Cardiac muscle cell (in vitro differentiated cells and primary cell): Measurements from ENCODE around the gene SRL. TPM values are rescaled to one million over a fixed set of nuclear protein-coding genes. Genes with fewer than 3 reads are reported as not detected.

ENCODE experiments used
- DNase-seq, 2 donors: peaks; one replicate each; pipeline versions ENCODE4 v3.0.0 to v3.0.0-alpha.2; 2010 to 2017; ENCODE audit warnings: low read depth in 1 of 2, low spot score in 1 of 2
- H3K27ac ChIP-seq: fragments of 200-600 bp; sonication (generic); 2 replicates; pipeline ENCODE4 v1.5.1; 2016
- H3K27me3 ChIP-seq: fragments of 200-600 bp; sonication (generic); 2 replicates; pipeline ENCODE4 v1.6.0; 2016; ENCODE audit warnings: control low read depth
- H3K36me3 ChIP-seq: fragments of 200-600 bp; sonication (generic); 2 replicates; pipeline ENCODE4 v1.5.1; 2016; ENCODE audit warnings: control low read depth
- H3K4me1 ChIP-seq: fragments of 200-600 bp; sonication (generic); 2 replicates; pipeline ENCODE4 v1.8.1; 2017; ENCODE audit warnings: low read depth, mild to moderate bottlenecking, mixed run types
- H3K4me3 ChIP-seq: fragments of 200-600 bp; sonication (generic); 2 replicates; pipeline ENCODE4 v1.5.1; 2016; ENCODE audit warnings: mild to moderate bottlenecking
- H3K9me3 ChIP-seq: fragments of 200-600 bp; sonication (generic); 2 replicates; pipeline ENCODE4 v1.5.1; 2017; ENCODE audit warnings: low read depth, mild to moderate bottlenecking, control low read depth
- polyA plus RNA-seq: library from polyadenylated mRNA; unstranded; fragments of >200 nt; fragmentation: Nextera tagmentation; extraction: Ambion mirVana; gene quantifications from 2 replicates; pipeline ENCODE4 v1.2.1, GENCODE V29; 2016
- total RNA-seq: library from RNA; depleted of rRNA; stranded (reverse); fragments of >200 nt; gene quantifications from 2 replicates; pipeline ENCODE4 v1.2.3, GENCODE V29; 2016
- TF ChIP-seq, protein P1 (sequence below): IDR thresholded peaks from 2 replicates; pipeline ENCODE4 v1.5.1; 2012; ENCODE audit warnings: low read depth, mild to moderate bottlenecking, low read length

The SRL gene
- total and polyA plus RNA-seq, 2 experiments from 2014 or later, result 45.9 to 51.1 TPM

DNA sequence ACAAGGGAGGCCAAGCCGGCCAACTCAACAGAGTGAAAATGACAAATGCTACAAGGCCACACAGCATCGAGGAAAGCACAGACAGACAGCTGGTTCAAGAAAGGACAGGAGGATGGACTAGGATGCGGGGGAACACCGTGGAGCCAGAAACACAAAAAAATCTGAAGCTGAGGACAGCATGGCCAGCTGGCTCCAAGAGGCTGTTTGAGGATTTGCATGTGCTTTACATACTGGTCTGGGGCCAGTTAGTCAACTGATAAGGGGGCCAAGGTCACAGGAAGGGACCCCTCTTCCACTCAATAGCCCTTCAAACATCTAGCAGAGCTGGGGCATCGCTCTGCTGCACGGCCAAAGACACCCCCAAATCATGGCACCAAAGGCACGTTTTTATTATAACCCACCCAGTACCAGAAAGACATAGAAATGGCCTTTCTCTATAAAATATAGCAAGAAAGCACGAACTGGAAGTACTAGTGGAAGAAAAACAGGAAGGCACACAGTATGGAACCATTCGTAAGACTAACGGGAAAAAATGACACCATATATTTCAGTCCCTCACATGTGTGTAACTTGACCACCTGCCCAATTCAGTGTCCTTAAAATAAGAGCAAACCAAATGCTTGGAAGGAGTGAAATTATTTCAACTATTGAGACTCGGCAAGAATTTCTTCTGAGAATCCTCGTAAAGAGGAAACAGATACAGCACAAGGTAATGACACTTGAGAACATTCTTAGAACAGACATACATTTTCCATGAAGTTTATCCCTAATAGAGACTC is 7.8 kb upstream of the SRL start:
- no peaks in the 10 kb centered on the region for H3K36me3 ChIP-seq
- no peak for DNase-seq

DNA sequence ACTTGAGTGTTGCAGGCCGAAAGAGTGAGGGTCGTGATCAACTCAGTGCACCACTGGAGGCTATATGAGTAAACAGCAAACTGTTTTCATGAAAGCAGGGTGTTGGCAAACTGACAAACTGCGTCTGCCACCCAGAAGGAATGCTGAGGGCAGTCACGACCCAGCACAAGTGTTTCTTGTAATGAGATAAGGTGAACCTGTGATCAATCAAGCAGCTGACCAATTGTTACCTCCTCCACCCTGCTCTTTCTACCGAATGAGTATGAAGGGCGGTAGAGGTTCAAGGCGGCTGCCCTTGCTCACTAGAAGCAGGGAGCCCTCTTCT is 5.5 kb upstream of the SRL start:
- peak in 1 of 2 donors; percentile 76 for DNase-seq

More for the DNA sequence above, 7.8 kb upstream of the SRL start:
- no peaks in the 10 kb centered on the region for H3K9me3 ChIP-seq
- H3K27ac ChIP-seq, result peak overlapping the region; percentile 85
- H3K4me3 ChIP-seq, result no peak overlapping the region
- H3K4me1 ChIP-seq, result peaks cover 48% of the 10 kb centered on the region
- TF ChIP-seq, protein P1, sequence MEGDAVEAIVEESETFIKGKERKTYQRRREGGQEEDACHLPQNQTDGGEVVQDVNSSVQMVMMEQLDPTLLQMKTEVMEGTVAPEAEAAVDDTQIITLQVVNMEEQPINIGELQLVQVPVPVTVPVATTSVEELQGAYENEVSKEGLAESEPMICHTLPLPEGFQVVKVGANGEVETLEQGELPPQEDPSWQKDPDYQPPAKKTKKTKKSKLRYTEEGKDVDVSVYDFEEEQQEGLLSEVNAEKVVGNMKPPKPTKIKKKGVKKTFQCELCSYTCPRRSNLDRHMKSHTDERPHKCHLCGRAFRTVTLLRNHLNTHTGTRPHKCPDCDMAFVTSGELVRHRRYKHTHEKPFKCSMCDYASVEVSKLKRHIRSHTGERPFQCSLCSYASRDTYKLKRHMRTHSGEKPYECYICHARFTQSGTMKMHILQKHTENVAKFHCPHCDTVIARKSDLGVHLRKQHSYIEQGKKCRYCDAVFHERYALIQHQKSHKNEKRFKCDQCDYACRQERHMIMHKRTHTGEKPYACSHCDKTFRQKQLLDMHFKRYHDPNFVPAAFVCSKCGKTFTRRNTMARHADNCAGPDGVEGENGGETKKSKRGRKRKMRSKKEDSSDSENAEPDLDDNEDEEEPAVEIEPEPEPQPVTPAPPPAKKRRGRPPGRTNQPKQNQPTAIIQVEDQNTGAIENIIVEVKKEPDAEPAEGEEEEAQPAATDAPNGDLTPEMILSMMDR, result no peak
- no peaks in the 10 kb centered on the region for H3K27me3 ChIP-seq

DNA sequence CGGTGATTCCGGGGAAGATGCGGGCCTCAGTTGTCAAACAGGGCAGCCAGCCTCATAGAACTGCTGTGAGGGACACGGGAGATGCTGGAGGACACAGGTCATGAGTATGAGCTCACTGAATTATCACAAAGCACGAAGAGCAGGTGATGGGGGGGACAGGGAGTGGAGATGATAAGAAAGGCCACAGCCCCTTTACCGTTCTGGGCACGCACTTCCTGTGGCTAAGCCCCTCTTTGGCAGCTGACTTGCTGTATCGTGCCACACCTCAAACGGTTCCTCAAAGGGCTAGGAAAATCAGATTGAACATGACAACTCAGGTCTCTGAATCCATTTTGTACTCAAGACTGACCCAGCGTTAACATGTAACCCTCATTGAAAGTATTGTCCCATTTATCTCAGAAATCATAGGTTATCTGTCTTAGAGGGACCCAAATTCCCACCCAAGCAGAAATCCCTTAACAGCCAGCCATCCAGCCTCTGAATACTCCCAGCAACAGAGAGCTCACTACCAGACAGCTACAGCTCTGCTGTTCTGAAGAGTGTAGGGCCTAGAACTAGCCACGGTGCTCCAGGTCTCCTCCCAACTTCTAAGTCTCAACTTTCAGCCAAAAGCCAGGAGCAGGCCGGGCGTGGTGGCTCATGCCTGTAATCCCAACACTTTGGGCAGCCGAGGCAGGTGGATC is 5.0 kb upstream of the SRL start:
- Histone ChIP-seq H3K9me3 (no peaks in the 10 kb centered on the region), H3K4me1 (peaks cover 61% of the 10 kb centered on the region), H3K27ac (peak overlapping the region; percentile 97), H3K27me3 (no peaks in the 10 kb centered on the region), H3K36me3 (no peaks in the 10 kb centered on the region), H3K4me3 (no peak overlapping the region)
- TF ChIP-seq, protein P1, result no peak
- DNase-seq, result no peak

More for the DNA sequence above, 5.5 kb upstream of the SRL start:
- Histone ChIP-seq H3K4me1 (peaks cover 56% of the 10 kb centered on the region), H3K4me3 (no peak overlapping the region), H3K27me3 (no peaks in the 10 kb centered on the region), H3K27ac (peak overlapping the region; percentile 97), H3K9me3 (no peaks in the 10 kb centered on the region), H3K36me3 (no peaks in the 10 kb centered on the region)
- TF ChIP-seq, protein P1, result no peak

DNA sequence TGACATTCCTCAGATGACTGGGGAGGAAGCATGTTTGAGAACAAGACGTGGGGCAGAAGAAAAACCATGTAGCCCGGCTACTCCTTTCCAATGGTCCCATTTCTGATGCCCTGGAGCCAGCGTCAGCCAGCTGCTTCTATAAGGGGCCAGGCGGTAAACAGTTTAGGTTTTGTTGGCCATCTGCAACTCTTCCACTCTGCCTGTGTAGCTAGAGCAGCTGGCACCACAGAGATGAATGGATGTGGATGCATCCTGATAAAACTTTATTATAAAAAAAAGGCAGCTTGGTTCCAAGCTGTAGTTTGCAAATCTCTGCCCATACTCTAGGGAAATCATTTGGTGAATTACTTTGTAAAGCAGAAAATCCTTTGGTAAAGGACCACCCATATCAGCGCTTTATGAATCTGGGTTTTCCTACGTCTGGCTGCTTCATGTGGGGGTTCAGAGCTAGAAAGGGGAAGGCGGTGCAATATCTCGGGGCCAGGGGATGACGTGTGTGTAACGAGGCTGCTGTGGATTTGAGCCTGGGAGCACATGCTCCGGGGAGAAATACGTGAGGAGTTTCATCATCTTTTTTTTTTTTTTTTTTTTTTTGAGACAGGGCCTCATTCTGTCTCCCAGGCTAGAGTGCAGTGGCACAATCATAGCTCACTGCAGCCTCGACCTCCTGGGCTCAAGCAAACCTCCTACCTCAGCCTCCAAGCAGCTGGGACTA is 3.4 kb upstream of the SRL start:
- peak in 1 of 2 donors; percentile 60 for DNase-seq
- no peaks in the 10 kb centered on the region for H3K36me3 ChIP-seq
- H3K4me1 ChIP-seq, result peaks cover 75% of the 10 kb centered on the region

More for the DNA sequence above, 3.4 kb upstream of the SRL start:
- Histone ChIP-seq H3K4me3 (no peak overlapping the region), H3K9me3 (no peaks in the 10 kb centered on the region), H3K27me3 (no peaks in the 10 kb centered on the region), H3K27ac (peak overlapping the region; percentile 97)
- TF ChIP-seq, protein P1, result no peak
